HCT116 (cell line): ENCODE results near the gene ADAMTS3.

Experiments
- CEBPB ChIP-seq: IDR thresholded peaks from 2 replicates; pipeline ENCODE4 v1.6.1; 2012; ENCODE audit warnings: low read depth
- EZH2 ChIP-seq: fragments of 200-600 bp; sonication (generic); IDR thresholded peaks from 2 replicates; pipeline ENCODE4 v1.6.1; 2017; ENCODE audit warnings: antibody characterized with exemption, mixed run types
- EZH2phosphoT487 ChIP-seq: fragments of 200-600 bp; IDR thresholded peaks from 2 replicates; pipeline ENCODE4 v1.6.1; 2018; ENCODE audit warnings: antibody characterized with exemption, borderline replicate concordance
- POLR2A ChIP-seq: IDR thresholded peaks from 2 replicates; pipeline ENCODE4 v1.7.0; 2011; ENCODE audit warnings: borderline replicate concordance; ENCODE audit not compliant: insufficient read depth, insufficient read length; ENCODE audit errors: extremely low read depth
- POLR2AphosphoS5 ChIP-seq: IDR thresholded peaks from 2 replicates; pipeline ENCODE4 v1.6.1; 2011; ENCODE audit warnings: mild to moderate bottlenecking, low read depth, low read length, moderate library complexity
- SIN3A ChIP-seq: IDR thresholded peaks from 2 replicates; pipeline ENCODE4 v1.6.1; 2012; ENCODE audit warnings: low read depth
- SP1 ChIP-seq: IDR thresholded peaks from 2 replicates; pipeline ENCODE4 v1.6.1; 2012; ENCODE audit warnings: low read depth
- YY1 ChIP-seq: IDR thresholded peaks from 2 replicates; pipeline ENCODE4 v1.6.1; 2011; ENCODE audit warnings: low read length, low read depth, moderate library complexity, mild to moderate bottlenecking; ENCODE audit not compliant: insufficient replicate concordance; ENCODE audit errors: extremely low read depth
- ZNF274 ChIP-seq: fragments of 200-500 bp; sonication (Bioruptor generic); IDR thresholded peaks from 2 replicates; pipeline ENCODE4 v1.6.1; 2014; ENCODE audit warnings: mild to moderate bottlenecking, low read depth, low read length, inconsistent platforms
- TF ChIP-seq, protein P1 (sequence below), 3 experiments: fragments of 200-600 bp in 1 of 3; sonication (generic) in 1 of 3; IDR thresholded peaks in 2 of 3; conservative IDR thresholded peaks in 1 of 3; 2 replicates each; pipeline ENCODE4 v1.5.1; 2012 to 2017; ENCODE audit warnings: low read depth in 2 of 3, low read length in 2 of 3, antibody characterized with exemption in 1 of 3, borderline replicate concordance in 1 of 3, control low read depth in 1 of 3, mild to moderate bottlenecking in 1 of 3, mixed read lengths in 1 of 3, mixed run types in 1 of 3, moderate library complexity in 1 of 3; ENCODE audit not compliant: insufficient read depth in 1 of 3
- TF ChIP-seq, protein P2 (sequence below): IDR thresholded peaks from 2 replicates; pipeline ENCODE4 v1.6.1; 2012; ENCODE audit warnings: low read depth
- TF ChIP-seq, protein P3 (sequence below): IDR thresholded peaks from 2 replicates; pipeline ENCODE4 v1.6.1; 2012

DNA sequence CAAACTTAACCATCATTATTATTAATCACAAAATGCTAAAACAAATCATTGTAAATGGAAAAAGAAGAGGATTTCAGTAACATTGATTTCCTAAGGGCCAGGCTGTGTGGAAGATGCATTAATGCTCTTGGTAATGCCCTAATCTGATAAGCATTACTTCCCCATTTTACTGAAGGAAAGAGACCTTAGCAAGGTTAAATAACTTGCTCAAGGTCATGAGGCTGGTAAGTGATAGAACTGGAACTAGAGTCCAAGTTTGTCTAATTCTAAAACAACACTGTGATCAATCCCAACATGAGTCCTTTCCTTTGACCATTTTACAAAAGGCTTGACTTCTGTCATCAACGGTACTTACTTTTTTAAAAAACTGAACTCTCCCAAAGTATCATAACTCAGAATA, 32.6 kb downstream of the ADAMTS3 start:
- TF ChIP-seq POLR2A: no peak
- TF ChIP-seq, protein P1, sequence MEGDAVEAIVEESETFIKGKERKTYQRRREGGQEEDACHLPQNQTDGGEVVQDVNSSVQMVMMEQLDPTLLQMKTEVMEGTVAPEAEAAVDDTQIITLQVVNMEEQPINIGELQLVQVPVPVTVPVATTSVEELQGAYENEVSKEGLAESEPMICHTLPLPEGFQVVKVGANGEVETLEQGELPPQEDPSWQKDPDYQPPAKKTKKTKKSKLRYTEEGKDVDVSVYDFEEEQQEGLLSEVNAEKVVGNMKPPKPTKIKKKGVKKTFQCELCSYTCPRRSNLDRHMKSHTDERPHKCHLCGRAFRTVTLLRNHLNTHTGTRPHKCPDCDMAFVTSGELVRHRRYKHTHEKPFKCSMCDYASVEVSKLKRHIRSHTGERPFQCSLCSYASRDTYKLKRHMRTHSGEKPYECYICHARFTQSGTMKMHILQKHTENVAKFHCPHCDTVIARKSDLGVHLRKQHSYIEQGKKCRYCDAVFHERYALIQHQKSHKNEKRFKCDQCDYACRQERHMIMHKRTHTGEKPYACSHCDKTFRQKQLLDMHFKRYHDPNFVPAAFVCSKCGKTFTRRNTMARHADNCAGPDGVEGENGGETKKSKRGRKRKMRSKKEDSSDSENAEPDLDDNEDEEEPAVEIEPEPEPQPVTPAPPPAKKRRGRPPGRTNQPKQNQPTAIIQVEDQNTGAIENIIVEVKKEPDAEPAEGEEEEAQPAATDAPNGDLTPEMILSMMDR (IDR thresholded peaks at IDR 0.05 in 2 of 3, conservative IDR thresholded peaks at IDR 0.05 in 1 of 3; ENCODE audit: borderline replicate concordance in 1 of 3, insufficient read depth in 1 of 3, low read depth in 2 of 3, low read length in 2 of 3): no peak
- no peak for TF ChIP-seq EZH2phosphoT487
- no peak for TF ChIP-seq POLR2AphosphoS5
- TF ChIP-seq, protein P2, sequence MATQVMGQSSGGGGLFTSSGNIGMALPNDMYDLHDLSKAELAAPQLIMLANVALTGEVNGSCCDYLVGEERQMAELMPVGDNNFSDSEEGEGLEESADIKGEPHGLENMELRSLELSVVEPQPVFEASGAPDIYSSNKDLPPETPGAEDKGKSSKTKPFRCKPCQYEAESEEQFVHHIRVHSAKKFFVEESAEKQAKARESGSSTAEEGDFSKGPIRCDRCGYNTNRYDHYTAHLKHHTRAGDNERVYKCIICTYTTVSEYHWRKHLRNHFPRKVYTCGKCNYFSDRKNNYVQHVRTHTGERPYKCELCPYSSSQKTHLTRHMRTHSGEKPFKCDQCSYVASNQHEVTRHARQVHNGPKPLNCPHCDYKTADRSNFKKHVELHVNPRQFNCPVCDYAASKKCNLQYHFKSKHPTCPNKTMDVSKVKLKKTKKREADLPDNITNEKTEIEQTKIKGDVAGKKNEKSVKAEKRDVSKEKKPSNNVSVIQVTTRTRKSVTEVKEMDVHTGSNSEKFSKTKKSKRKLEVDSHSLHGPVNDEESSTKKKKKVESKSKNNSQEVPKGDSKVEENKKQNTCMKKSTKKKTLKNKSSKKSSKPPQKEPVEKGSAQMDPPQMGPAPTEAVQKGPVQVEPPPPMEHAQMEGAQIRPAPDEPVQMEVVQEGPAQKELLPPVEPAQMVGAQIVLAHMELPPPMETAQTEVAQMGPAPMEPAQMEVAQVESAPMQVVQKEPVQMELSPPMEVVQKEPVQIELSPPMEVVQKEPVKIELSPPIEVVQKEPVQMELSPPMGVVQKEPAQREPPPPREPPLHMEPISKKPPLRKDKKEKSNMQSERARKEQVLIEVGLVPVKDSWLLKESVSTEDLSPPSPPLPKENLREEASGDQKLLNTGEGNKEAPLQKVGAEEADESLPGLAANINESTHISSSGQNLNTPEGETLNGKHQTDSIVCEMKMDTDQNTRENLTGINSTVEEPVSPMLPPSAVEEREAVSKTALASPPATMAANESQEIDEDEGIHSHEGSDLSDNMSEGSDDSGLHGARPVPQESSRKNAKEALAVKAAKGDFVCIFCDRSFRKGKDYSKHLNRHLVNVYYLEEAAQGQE: no peak
- TF ChIP-seq SP1: no peak
- TF ChIP-seq SIN3A: no peak
- TF ChIP-seq, protein P3, sequence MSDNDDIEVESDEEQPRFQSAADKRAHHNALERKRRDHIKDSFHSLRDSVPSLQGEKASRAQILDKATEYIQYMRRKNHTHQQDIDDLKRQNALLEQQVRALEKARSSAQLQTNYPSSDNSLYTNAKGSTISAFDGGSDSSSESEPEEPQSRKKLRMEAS: no peak
- TF ChIP-seq ZNF274: no peak
- TF ChIP-seq EZH2: no peak
- TF ChIP-seq YY1: no peak
- no peak for TF ChIP-seq CEBPB
